ENCODE data around the gene DOCK9. TPM values are rescaled to one million over a fixed set of nuclear protein-coding genes. Genes with fewer than 3 reads are reported as not detected.
A peak's percentile ranks its signal among the peaks of the same experiment; 100 is the strongest.

Gene DOCK9
- total RNA-seq, 1 experiment from 2014 or later: 36.6 TPM

DNA sequence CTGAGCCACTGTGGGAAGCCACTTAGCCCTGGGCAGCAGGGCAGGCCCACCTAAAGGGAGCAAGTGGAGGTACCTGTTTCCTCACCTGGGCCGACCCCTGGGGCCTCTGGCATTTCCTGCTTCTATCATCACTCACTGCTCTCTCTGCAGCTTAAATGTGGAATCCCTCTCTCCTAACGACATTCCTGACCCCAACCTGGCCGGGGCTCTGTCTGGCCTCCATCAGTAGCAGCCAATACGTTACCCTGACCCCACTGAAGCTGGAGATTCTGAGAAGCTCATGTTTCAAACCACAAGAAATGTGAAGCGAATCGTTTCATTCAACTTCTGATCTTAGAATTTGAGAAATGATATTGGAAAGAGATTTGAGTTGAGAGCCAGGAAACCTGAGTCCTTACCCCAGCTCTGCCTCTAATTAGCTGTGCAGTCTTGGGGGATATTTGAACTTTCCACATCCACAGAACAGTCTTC is 39.9 kb downstream of the DOCK9 start (continued):
- TF ChIP-seq ZNF416 (CRISPR knock-in tag; IDR thresholded peaks at IDR 0.05) (no peak), MYBL2 (CRISPR knock-in tag; IDR thresholded peaks at IDR 0.05) (no peak), NFATC4 (CRISPR knock-in tag; IDR thresholded peaks at IDR 0.05) (no peak), TEAD4 (CRISPR knock-in tag; IDR thresholded peaks at IDR 0.05) (0 out of 2 replicates have a peak, but pooled peaks have one; percentile 28), NR3C1 (CRISPR knock-in tag; conservative IDR thresholded peaks at IDR 0.05; ENCODE audit: low read depth) (no peak), E2F1 (CRISPR knock-in tag; IDR thresholded peaks at IDR 0.05) (no peak), IRF2 (CRISPR knock-in tag; IDR thresholded peaks at IDR 0.05; ENCODE audit: borderline replicate concordance, low read depth) (no peak), PRDM15 (CRISPR knock-in tag; IDR thresholded peaks at IDR 0.05) (no peak), RORB (CRISPR knock-in tag; IDR thresholded peaks at IDR 0.05) (no peak), NFE2L1 (CRISPR knock-in tag; IDR thresholded peaks at IDR 0.05) (no peak), FOXJ3 (CRISPR knock-in tag; IDR thresholded peaks at IDR 0.05; ENCODE audit: borderline replicate concordance) (no peak), MLX (CRISPR knock-in tag; IDR thresholded peaks at IDR 0.05) (no peak), FOXK1 (CRISPR knock-in tag; IDR thresholded peaks at IDR 0.05) (no peak), TEAD1 (CRISPR knock-in tag; IDR thresholded peaks at IDR 0.05) (peak; percentile 87; the same call in 1 of the 2 replicates), CREM (CRISPR knock-in tag; IDR thresholded peaks at IDR 0.05) (no peak), KAT7 (CRISPR knock-in tag; IDR thresholded peaks at IDR 0.05; ENCODE audit: borderline replicate concordance) (no peak)
- TF ChIP-seq, protein P1, sequence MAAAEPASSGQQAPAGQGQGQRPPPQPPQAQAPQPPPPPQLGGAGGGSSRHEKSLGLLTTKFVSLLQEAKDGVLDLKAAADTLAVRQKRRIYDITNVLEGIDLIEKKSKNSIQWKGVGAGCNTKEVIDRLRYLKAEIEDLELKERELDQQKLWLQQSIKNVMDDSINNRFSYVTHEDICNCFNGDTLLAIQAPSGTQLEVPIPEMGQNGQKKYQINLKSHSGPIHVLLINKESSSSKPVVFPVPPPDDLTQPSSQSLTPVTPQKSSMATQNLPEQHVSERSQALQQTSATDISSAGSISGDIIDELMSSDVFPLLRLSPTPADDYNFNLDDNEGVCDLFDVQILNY (CRISPR knock-in tag; IDR thresholded peaks at IDR 0.05): no peak
- TF ChIP-seq, protein P2, sequence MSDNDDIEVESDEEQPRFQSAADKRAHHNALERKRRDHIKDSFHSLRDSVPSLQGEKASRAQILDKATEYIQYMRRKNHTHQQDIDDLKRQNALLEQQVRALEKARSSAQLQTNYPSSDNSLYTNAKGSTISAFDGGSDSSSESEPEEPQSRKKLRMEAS (CRISPR knock-in tag; IDR thresholded peaks at IDR 0.05): 0 out of 2 replicates have a peak, but pooled peaks have one; percentile 30

GRCh38 chr13:98934243-98934642 is 43.6 kb downstream of the DOCK9 start:
- Mint-ChIP-seq H3K27ac (no peak overlapping the region), H3K4me1 (peaks cover 35% of the 10 kb centered on the region), H3K4me3 (no peak overlapping the region), H3K27me3 (ENCODE audit: low read depth) (no peaks in the 10 kb centered on the region), H3K9me3 (peaks cover 24% of the 10 kb centered on the region), H3K36me3 (peaks cover 17% of the 10 kb centered on the region)
- ATAC-seq (no peak), DNase-seq (ENCODE audit: low spot score) (no peak)
- POLR2A ChIA-PET: no interaction called here
- no peak for TF ChIP-seq ZNF219 (CRISPR knock-in tag; IDR thresholded peaks at IDR 0.05; ENCODE audit: borderline replicate concordance)
- TF ChIP-seq, protein P3, sequence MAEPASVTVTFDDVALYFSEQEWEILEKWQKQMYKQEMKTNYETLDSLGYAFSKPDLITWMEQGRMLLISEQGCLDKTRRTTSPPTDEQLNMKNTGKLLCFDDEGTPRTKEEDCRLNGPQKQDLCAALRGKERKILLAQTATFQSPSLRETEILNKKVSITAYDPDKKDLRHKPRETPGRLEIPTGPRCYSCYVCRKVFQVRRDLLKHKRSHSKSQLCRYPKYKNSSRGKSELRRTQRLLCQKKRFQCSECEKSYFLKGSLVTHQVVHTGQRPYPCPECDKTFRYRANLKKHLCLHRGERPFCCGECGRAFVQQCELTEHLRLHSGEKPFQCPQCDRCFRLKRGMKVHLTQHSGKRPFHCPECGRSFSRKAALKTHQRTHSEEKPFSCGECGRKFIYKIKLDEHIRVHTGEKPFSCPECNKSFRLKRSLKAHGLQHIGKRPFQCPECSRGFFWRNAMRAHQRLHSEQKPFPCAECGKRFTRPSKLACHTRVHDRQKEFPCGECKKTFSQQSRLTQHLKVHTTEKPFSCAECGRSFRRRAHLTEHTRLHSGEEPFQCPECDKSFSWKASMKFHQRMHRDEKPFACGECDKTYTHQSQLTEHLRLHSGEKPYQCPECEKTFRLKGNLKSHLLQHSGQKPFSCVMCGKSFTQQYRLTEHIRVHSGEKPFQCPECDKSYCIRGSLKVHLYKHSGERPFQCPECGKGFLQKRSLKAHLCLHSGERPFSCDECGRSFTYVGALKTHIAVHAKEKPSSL (CRISPR knock-in tag; conservative IDR thresholded peaks at IDR 0.05): no peak
- TF ChIP-seq OVOL2 (CRISPR knock-in tag; IDR thresholded peaks at IDR 0.05; ENCODE audit: borderline replicate concordance): no peak
- no peak for TF ChIP-seq E2F1 (CRISPR knock-in tag; IDR thresholded peaks at IDR 0.05)
- no peak for TF ChIP-seq MYBL2 (CRISPR knock-in tag; IDR thresholded peaks at IDR 0.05)
- TF ChIP-seq FOXP1 (CRISPR knock-in tag; IDR thresholded peaks at IDR 0.05; ENCODE audit: borderline replicate concordance): no peak
- TF ChIP-seq, protein P4, sequence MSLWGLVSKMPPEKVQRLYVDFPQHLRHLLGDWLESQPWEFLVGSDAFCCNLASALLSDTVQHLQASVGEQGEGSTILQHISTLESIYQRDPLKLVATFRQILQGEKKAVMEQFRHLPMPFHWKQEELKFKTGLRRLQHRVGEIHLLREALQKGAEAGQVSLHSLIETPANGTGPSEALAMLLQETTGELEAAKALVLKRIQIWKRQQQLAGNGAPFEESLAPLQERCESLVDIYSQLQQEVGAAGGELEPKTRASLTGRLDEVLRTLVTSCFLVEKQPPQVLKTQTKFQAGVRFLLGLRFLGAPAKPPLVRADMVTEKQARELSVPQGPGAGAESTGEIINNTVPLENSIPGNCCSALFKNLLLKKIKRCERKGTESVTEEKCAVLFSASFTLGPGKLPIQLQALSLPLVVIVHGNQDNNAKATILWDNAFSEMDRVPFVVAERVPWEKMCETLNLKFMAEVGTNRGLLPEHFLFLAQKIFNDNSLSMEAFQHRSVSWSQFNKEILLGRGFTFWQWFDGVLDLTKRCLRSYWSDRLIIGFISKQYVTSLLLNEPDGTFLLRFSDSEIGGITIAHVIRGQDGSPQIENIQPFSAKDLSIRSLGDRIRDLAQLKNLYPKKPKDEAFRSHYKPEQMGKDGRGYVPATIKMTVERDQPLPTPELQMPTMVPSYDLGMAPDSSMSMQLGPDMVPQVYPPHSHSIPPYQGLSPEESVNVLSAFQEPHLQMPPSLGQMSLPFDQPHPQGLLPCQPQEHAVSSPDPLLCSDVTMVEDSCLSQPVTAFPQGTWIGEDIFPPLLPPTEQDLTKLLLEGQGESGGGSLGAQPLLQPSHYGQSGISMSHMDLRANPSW (CRISPR knock-in tag; conservative IDR thresholded peaks at IDR 0.05; ENCODE audit: low read depth): no peak
- no peak for TF ChIP-seq PRRX2 (CRISPR knock-in tag; IDR thresholded peaks at IDR 0.05)
- no peak for TF ChIP-seq FOXJ3 (CRISPR knock-in tag; IDR thresholded peaks at IDR 0.05; ENCODE audit: borderline replicate concordance)
- CTCF ChIA-PET: no interaction called here

All from WTC11 (cell line).